Panc1 (cell line): ENCODE measurements around the gene ACYP2. TPM values are rescaled to one million over a fixed set of nuclear protein-coding genes. Genes with fewer than 3 reads are reported as not detected.

Experiments used
- ATAC-seq: fragments of 200-7000 bp; cut with Tn5 transposase; 2 replicates; pipeline ENCODE4 v1.9.1; 2020; ENCODE audit warnings: mild to moderate bottlenecking, moderate library complexity
- BruUV-seq: library from RNA; stranded (reverse); fragments of 400-500 nt; replicated peaks from 2 replicates; lab custom pipeline; 2021; lab: Mats Ljungman, UMichigan
- CTCF ChIA-PET: fragments of 300-600 bp; sonication (Branson Sonifier 250); formaldehyde crosslinking; loops from one replicate; lab custom pipeline; 2022; ENCODE audit warnings: antibody characterized with exemption; lab: Charles Lee
- POLR2A ChIA-PET: fragments of 300-600 bp; sonication (Branson Sonifier 250); formaldehyde crosslinking; loops from one replicate; lab custom pipeline; 2022; ENCODE audit warnings: antibody characterized with exemption; lab: Charles Lee
- DNase-seq: peaks from one replicate; pipeline ENCODE4 v3.0.0-alpha.2; 2010; ENCODE audit warnings: low read depth, low spot score
- H3K27ac ChIP-seq: 2 replicates; pipeline ENCODE4 v1.5.1; 2011; ENCODE audit warnings: mild to moderate bottlenecking, low read length, inconsistent platforms
- H3K27me3 ChIP-seq: fragments of 200-500 bp; sonication (Bioruptor generic); 2 replicates; pipeline ENCODE4 v1.6.0; 2014; ENCODE audit warnings: low read length, inconsistent platforms; ENCODE audit not compliant: control insufficient read depth, insufficient read depth
- H3K36me3 ChIP-seq: fragments of 200-500 bp; sonication (Bioruptor generic); 2 replicates; pipeline ENCODE4 v1.5.1; 2014; ENCODE audit warnings: inconsistent platforms, mild to moderate bottlenecking, low read length, moderate library complexity; ENCODE audit not compliant: control insufficient read depth, insufficient read depth
- H3K4me1 ChIP-seq: 2 replicates; pipeline ENCODE4 v1.5.1; 2011; ENCODE audit warnings: inconsistent platforms, mild to moderate bottlenecking, low read length, moderate library complexity; ENCODE audit not compliant: control insufficient read depth, insufficient read depth
- H3K4me3 ChIP-seq, 2 experiments: 2 replicates each; pipeline ENCODE4 v1.5.1; 2011 to 2012; ENCODE audit warnings: low read depth in 2 of 2, low read length in 2 of 2, mild to moderate bottlenecking in 2 of 2, inconsistent platforms in 1 of 2, moderate library complexity in 1 of 2
- H3K9me3 ChIP-seq: fragments of 200-500 bp; sonication (Bioruptor generic); 2 replicates; pipeline ENCODE4 v1.5.1; 2014; ENCODE audit warnings: low read depth, mild to moderate bottlenecking, inconsistent platforms, low read length, moderate library complexity; ENCODE audit not compliant: control insufficient read depth, insufficient read depth
- POLR2AphosphoS5 ChIP-seq: IDR thresholded peaks from 2 replicates; pipeline ENCODE4 v1.6.1; 2012; ENCODE audit warnings: mild to moderate bottlenecking, low read depth, low read length, moderate library complexity
- SIN3A ChIP-seq: IDR thresholded peaks from 2 replicates; pipeline ENCODE4 v1.6.1; 2012; ENCODE audit warnings: low read depth, mild to moderate bottlenecking, low read length, moderate library complexity, borderline replicate concordance; ENCODE audit not compliant: insufficient read depth
- TCF7L2 ChIP-seq: IDR thresholded peaks from 2 replicates; pipeline ENCODE4 v1.6.1; 2011; ENCODE audit warnings: mild to moderate bottlenecking, low read depth, low read length, inconsistent platforms
- in situ Hi-C: cut with HindIII; loops from 2 replicates; pipeline ENCODE4 v1.10.0; 2016; ENCODE audit warnings: low sequenced_read_pairs, low pct_unique_long_range_greater_than_20kb
- intact Hi-C: fragments of 100-400 bp; cut with micrococcal nuclease; formaldehyde crosslinking; loops from one replicate; pipeline ENCODE4 v1.10.0; 2022; ENCODE audit not compliant: unreplicated experiment
- total RNA-seq: library from RNA; stranded (reverse); gene quantifications from one replicate; pipeline ENCODE4 v1.2.1, GENCODE V29; 2021; ENCODE audit not compliant: unreplicated experiment
- TF ChIP-seq, protein P1 (sequence below): fragments of 450-650 bp; IDR thresholded peaks from 2 replicates; pipeline ENCODE4 v1.5.1; 2017; ENCODE audit warnings: mild to moderate bottlenecking
- TF ChIP-seq, protein P2 (sequence below), 2 experiments: IDR thresholded peaks; 2 replicates each; pipeline ENCODE4 v1.6.1; 2011 to 2012; ENCODE audit warnings: low read depth in 2 of 2, control low read depth in 1 of 2, low read length in 1 of 2, mild to moderate bottlenecking in 1 of 2, moderate library complexity in 1 of 2; ENCODE audit not compliant: insufficient read depth in 1 of 2

ACYP2 gene
- total RNA-seq, 1 experiment from 2014 or later: 11.5 TPM

DNA sequence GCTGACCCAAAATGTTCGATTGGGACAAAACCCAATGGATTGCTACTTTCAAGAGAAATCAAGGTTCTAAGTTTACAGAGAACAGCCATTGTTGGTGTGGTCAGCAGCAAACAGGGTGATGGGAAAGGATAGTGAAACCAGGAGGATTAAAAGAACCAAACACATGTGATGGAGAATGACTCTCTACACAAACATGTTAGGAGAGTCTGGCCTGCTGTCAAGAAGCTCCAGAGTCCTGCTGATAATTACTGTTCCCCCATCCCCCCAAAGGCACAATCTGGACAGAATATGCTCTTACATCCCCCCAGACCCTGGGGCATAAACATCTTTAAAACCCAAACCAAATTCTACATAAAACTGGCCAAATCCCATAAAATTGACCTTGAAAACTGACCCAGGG lies 32.0 kb upstream of the ACYP2 start:
- ChIA-PET POLR2A (no interaction called here), CTCF (no interaction called here)
- no peaks in the 10 kb centered on the region for H3K27me3 ChIP-seq
- no peak for TF ChIP-seq SIN3A
- no peaks in the 10 kb centered on the region for H3K36me3 ChIP-seq
- H3K9me3 ChIP-seq: no peaks in the 10 kb centered on the region
- H3K4me3 ChIP-seq: no peak overlapping the region
- intact Hi-C loops: no loop called here
- in situ Hi-C loops: no loop called here
- no TSS peak for BruUV-seq
- no peak for DNase-seq
- no peak overlapping the region for H3K27ac ChIP-seq
- H3K4me1 ChIP-seq: no peaks in the 10 kb centered on the region
- ATAC-seq: no peak

DNA sequence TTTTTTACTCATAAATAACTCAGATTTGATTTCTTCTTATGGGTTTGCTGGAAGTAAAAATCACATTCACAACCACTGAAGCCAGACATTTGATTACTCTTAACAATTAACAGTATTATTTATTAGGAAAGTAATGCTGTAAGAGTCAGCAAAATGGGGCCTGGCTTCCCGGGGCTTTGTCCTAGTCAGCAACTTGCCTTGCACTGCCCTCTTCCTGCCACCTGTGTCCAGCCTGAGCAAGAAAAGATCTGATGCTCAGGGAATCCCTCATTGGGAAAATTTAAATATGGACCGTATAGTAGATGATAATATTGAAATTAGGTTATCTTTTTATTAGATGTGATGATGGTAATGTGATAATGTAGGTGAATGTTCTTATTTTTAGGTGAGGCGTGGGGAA lies 30.8 kb upstream of the ACYP2 start:
- Histone ChIP-seq H3K9me3 (no peaks in the 10 kb centered on the region), H3K36me3 (no peaks in the 10 kb centered on the region), H3K27ac (no peak overlapping the region), H3K4me3 (no peak overlapping the region), H3K4me1 (no peaks in the 10 kb centered on the region), H3K27me3 (no peaks in the 10 kb centered on the region)
- in situ Hi-C loops: no loop called here
- ChIA-PET POLR2A (no interaction called here), CTCF (no interaction called here)
- TF ChIP-seq, protein P1, sequence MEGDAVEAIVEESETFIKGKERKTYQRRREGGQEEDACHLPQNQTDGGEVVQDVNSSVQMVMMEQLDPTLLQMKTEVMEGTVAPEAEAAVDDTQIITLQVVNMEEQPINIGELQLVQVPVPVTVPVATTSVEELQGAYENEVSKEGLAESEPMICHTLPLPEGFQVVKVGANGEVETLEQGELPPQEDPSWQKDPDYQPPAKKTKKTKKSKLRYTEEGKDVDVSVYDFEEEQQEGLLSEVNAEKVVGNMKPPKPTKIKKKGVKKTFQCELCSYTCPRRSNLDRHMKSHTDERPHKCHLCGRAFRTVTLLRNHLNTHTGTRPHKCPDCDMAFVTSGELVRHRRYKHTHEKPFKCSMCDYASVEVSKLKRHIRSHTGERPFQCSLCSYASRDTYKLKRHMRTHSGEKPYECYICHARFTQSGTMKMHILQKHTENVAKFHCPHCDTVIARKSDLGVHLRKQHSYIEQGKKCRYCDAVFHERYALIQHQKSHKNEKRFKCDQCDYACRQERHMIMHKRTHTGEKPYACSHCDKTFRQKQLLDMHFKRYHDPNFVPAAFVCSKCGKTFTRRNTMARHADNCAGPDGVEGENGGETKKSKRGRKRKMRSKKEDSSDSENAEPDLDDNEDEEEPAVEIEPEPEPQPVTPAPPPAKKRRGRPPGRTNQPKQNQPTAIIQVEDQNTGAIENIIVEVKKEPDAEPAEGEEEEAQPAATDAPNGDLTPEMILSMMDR: peak; percentile 76
- TF ChIP-seq, protein P2, sequence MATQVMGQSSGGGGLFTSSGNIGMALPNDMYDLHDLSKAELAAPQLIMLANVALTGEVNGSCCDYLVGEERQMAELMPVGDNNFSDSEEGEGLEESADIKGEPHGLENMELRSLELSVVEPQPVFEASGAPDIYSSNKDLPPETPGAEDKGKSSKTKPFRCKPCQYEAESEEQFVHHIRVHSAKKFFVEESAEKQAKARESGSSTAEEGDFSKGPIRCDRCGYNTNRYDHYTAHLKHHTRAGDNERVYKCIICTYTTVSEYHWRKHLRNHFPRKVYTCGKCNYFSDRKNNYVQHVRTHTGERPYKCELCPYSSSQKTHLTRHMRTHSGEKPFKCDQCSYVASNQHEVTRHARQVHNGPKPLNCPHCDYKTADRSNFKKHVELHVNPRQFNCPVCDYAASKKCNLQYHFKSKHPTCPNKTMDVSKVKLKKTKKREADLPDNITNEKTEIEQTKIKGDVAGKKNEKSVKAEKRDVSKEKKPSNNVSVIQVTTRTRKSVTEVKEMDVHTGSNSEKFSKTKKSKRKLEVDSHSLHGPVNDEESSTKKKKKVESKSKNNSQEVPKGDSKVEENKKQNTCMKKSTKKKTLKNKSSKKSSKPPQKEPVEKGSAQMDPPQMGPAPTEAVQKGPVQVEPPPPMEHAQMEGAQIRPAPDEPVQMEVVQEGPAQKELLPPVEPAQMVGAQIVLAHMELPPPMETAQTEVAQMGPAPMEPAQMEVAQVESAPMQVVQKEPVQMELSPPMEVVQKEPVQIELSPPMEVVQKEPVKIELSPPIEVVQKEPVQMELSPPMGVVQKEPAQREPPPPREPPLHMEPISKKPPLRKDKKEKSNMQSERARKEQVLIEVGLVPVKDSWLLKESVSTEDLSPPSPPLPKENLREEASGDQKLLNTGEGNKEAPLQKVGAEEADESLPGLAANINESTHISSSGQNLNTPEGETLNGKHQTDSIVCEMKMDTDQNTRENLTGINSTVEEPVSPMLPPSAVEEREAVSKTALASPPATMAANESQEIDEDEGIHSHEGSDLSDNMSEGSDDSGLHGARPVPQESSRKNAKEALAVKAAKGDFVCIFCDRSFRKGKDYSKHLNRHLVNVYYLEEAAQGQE (IDR thresholded peaks at IDR 0.05; ENCODE audit: insufficient read depth in 1 of 2, low read depth in 2 of 2, low read length in 1 of 2): no peak
- intact Hi-C loops: no loop called here
- DNase-seq (no peak), ATAC-seq (peak; percentile 86; the same call in 1 of the 2 replicates)
- no TSS peak for BruUV-seq

DNA sequence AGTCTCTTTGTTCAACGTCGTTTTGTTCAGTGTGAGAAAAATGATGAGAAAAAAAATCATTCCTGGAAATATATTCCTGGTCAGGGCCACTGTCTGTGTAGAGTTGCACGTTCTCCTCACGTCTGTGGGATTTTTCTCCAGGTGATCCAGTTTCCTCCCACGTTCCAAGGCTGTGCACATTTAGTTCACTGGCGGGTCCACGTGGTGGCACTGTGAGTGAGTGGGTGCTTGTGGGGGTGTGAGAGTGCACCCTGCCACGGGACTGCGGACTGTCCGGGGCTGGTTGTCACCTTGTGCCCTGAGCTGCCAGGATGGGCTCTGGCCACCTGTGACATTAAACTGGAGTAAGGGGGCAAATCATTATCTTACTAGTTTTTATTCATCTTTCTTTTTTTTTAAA lies 30.3 kb upstream of the ACYP2 start:
- ATAC-seq: peak; percentile 73; the same call in 1 of the 2 replicates
- H3K27ac ChIP-seq: no peak overlapping the region
- in situ Hi-C loops (no loop called here), intact Hi-C loops (no loop called here)
- CTCF ChIA-PET: no interaction called here
- H3K9me3 ChIP-seq: no peaks in the 10 kb centered on the region
- no peak for TF ChIP-seq TCF7L2
- TF ChIP-seq, protein P2 (IDR thresholded peaks at IDR 0.05; ENCODE audit: insufficient read depth in 1 of 2, low read depth in 2 of 2, low read length in 1 of 2): no peak
- no peak for TF ChIP-seq SIN3A
- TF ChIP-seq, protein P1: no peak
- TF ChIP-seq POLR2AphosphoS5: no peak
- no peak for DNase-seq
- no TSS peak for BruUV-seq
- no peak overlapping the region for H3K4me3 ChIP-seq
- POLR2A ChIA-PET: no interaction called here
- no peaks in the 10 kb centered on the region for H3K4me1 ChIP-seq
- no peaks in the 10 kb centered on the region for H3K36me3 ChIP-seq
- no peaks in the 10 kb centered on the region for H3K27me3 ChIP-seq
